DND-41 (cell line): ENCODE data around the gene PPEF1.

Experiments
- CTCF ChIP-seq: IDR thresholded peaks from 2 replicates; pipeline ENCODE4 v1.5.1; 2012; ENCODE audit warnings: borderline replicate concordance, low read length, moderate library complexity, mild to moderate bottlenecking; ENCODE audit not compliant: poor library complexity, severe bottlenecking; ENCODE audit errors: extremely low read depth
- EZH2 ChIP-seq: IDR thresholded peaks from 3 replicates; pipeline ENCODE4 v1.6.1; 2012; ENCODE audit warnings: borderline replicate concordance, low read depth, mild to moderate bottlenecking, moderate library complexity, low read length, inconsistent platforms; ENCODE audit not compliant: severe bottlenecking

GRCh38 chrX:18682979-18683387 lies 24.5 kb upstream of the PPEF1 start:
- no peak for TF ChIP-seq CTCF
- no peak for TF ChIP-seq EZH2
